HepG2 (cell line): ENCODE results near the gene NAE1. TPM values are rescaled to one million over a fixed set of nuclear protein-coding genes. Genes with fewer than 3 reads are reported as not detected.
A peak's percentile ranks its signal among the peaks of the same experiment; 100 is the strongest.

Experiments
- CBX5 ChIP-seq: sonication (generic); formaldehyde crosslinking; IDR thresholded peaks from 2 replicates; pipeline ENCODE4 v1.4.0; 2020; ENCODE audit warnings: missing genetic modification reagents, borderline replicate concordance
- CC2D1A ChIP-seq: sonication (generic); formaldehyde crosslinking; IDR thresholded peaks from 2 replicates; pipeline ENCODE4 v1.8.1; 2023; ENCODE audit warnings: mild to moderate bottlenecking, missing genetic modification reagents
- HDAC2 ChIP-seq: sonication (generic); formaldehyde crosslinking; IDR thresholded peaks from 2 replicates; pipeline ENCODE4 v1.4.0; 2020; ENCODE audit warnings: missing genetic modification reagents
- HOXD1 ChIP-seq: sonication (generic); formaldehyde crosslinking; IDR thresholded peaks from 2 replicates; pipeline ENCODE4 v1.5.0; 2020; ENCODE audit warnings: missing genetic modification reagents
- KDM2A ChIP-seq: sonication (generic); formaldehyde crosslinking; IDR thresholded peaks from 2 replicates; pipeline ENCODE4 v1.4.0; 2020; ENCODE audit warnings: low read depth, missing genetic modification reagents, borderline replicate concordance
- RELA ChIP-seq: sonication (generic); formaldehyde crosslinking; IDR thresholded peaks from 2 replicates; pipeline ENCODE4 v1.4.0; 2020; ENCODE audit warnings: missing genetic modification reagents
- YY1 ChIP-seq: IDR thresholded peaks from 2 replicates; pipeline ENCODE4 v1.6.1; 2011; ENCODE audit warnings: low read length, low read depth, moderate library complexity, mild to moderate bottlenecking; ENCODE audit not compliant: insufficient read depth, insufficient replicate concordance
- ZBTB38 ChIP-seq: sonication (generic); formaldehyde crosslinking; IDR thresholded peaks from 2 replicates; pipeline ENCODE4 v1.5.1; 2020; ENCODE audit warnings: mild to moderate bottlenecking, missing genetic modification reagents
- ZNF136 ChIP-seq: sonication (generic); formaldehyde crosslinking; IDR thresholded peaks from 2 replicates; pipeline ENCODE4 v1.8.1; 2022; ENCODE audit warnings: low read depth, mild to moderate bottlenecking, moderate library complexity, missing genetic modification reagents
- ZNF230 ChIP-seq: sonication (generic); formaldehyde crosslinking; IDR thresholded peaks from 2 replicates; pipeline ENCODE4 v1.4.0; 2020; ENCODE audit warnings: mild to moderate bottlenecking, missing genetic modification reagents
- ZNF891 ChIP-seq: sonication (generic); formaldehyde crosslinking; IDR thresholded peaks from 2 replicates; pipeline ENCODE4 v1.5.0; 2020; ENCODE audit warnings: mild to moderate bottlenecking, missing genetic modification reagents
- ZSCAN25 ChIP-seq: sonication (generic); formaldehyde crosslinking; IDR thresholded peaks from 2 replicates; pipeline ENCODE4 v1.8.0; 2022; ENCODE audit warnings: mild to moderate bottlenecking, missing genetic modification reagents
- polyA plus RNA-seq, 8 experiments: library from polyadenylated mRNA; depleted of rRNA in 3 of 8; stranded (reverse) in 7 of 8; unstranded in 1 of 8; fragments of >200 nt; fragmentation: Illumina TruSeq in 4 of 8; extraction: Trizol in 4 of 8; gene quantifications; 2 replicates each; pipeline versions ENCODE4 v1.2.1 to v1.2.3, GENCODE V29; 2011 to 2016; ENCODE audit warnings: low read depth in 4 of 8, missing spikeins in 1 of 8, mixed read lengths in 1 of 8; ENCODE audit not compliant: insufficient read depth in 1 of 8
- total RNA-seq, 5 experiments: library from RNA; depleted of rRNA; stranded (reverse); fragments of >200 nt; fragmentation: Illumina TruSeq; extraction: Trizol; gene quantifications; 2 replicates each; pipeline ENCODE4 v1.2.3, GENCODE V29; 2016; ENCODE audit warnings: low read depth in 1 of 5
- TF ChIP-seq, protein P1 (sequence below): sonication (generic); formaldehyde crosslinking; IDR thresholded peaks from 2 replicates; pipeline ENCODE4 v1.4.0; 2020; ENCODE audit warnings: mild to moderate bottlenecking, missing genetic modification reagents, borderline replicate concordance
- TF ChIP-seq, protein P2 (sequence below), 2 experiments: IDR thresholded peaks; 2 replicates each; pipeline ENCODE4 v1.6.1; 2011 to 2012; ENCODE audit warnings: low read length in 2 of 2, borderline replicate concordance in 1 of 2, low read depth in 1 of 2, mild to moderate bottlenecking in 1 of 2, moderate library complexity in 1 of 2
- TF ChIP-seq, protein P3 (sequence below): sonication (generic); formaldehyde crosslinking; IDR thresholded peaks from 2 replicates; pipeline ENCODE4 v1.4.0; 2020; ENCODE audit warnings: mild to moderate bottlenecking, missing genetic modification reagents, borderline replicate concordance
- TF ChIP-seq, protein P4 (sequence below): sonication (generic); formaldehyde crosslinking; IDR thresholded peaks from 2 replicates; pipeline ENCODE4 v1.5.0; 2020; ENCODE audit warnings: mild to moderate bottlenecking, missing genetic modification reagents, borderline replicate concordance

Gene NAE1
- total and polyA plus RNA-seq, 2 of the 13 experiments (the other 11 are each of a cell fraction or from before 2014, with no cell fraction given), result 95.7 to 206 TPM

DNA sequence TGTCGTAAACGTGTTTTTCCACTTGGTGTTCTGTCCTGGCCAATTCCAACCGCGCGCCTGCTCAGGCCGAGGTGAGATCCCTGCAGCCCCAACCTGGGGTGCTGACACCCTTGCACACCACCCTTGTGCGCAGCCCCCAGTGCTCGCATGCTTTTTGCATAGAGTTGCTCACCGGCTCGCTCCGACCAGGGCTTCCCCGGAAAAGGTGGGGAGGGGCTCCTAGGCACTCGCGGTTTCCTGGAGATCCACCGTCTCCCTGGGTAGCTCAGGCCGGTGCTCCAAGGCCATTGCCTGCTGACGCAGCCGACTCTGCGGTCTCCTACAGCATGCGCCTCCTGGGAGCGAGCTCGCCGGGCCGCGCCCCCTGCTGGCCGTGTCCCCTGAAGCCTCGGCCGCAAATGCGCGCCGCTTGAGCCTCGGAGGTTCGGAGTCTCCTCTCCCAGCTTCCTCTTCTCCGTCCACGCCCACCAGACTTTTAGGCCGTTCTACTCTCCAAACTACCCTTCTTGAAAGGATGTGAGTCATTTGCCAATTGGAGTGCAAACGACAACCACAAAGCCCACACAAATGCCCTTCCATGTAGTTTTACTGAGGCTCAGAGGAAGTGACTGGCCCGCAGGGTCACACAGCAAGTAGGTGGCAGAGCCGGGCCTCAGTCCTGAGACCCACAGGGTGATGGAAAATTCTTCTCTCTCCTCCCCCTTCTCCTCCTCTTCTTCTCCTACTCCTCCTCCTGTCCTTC, 42.3 kb upstream of the NAE1 start (continued):
- TF ChIP-seq CBX5 (CRISPR knock-in tag), result peak; percentile 76; the same call in 1 of the 2 replicates
- TF ChIP-seq, protein P1, sequence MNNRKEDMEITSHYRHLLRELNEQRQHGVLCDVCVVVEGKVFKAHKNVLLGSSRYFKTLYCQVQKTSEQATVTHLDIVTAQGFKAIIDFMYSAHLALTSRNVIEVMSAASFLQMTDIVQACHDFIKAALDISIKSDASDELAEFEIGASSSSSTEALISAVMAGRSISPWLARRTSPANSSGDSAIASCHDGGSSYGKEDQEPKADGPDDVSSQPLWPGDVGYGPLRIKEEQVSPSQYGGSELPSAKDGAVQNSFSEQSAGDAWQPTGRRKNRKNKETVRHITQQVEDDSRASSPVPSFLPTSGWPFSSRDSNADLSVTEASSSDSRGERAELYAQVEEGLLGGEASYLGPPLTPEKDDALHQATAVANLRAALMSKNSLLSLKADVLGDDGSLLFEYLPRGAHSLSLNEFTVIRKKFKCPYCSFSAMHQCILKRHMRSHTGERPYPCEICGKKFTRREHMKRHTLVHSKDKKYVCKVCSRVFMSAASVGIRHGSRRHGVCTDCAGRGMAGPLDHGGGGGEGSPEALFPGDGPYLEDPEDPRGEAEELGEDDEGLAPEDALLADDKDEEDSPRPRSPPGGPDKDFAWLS, result no peak
- TF ChIP-seq ZBTB38 (CRISPR knock-in tag), result peak; percentile 79
- TF ChIP-seq HDAC2 (CRISPR knock-in tag), result peak; percentile 80
- peak; percentile 91 for TF ChIP-seq ZNF230
- TF ChIP-seq RELA (CRISPR knock-in tag), result no peak
- TF ChIP-seq YY1, result peak; percentile 77
- TF ChIP-seq, protein P2, sequence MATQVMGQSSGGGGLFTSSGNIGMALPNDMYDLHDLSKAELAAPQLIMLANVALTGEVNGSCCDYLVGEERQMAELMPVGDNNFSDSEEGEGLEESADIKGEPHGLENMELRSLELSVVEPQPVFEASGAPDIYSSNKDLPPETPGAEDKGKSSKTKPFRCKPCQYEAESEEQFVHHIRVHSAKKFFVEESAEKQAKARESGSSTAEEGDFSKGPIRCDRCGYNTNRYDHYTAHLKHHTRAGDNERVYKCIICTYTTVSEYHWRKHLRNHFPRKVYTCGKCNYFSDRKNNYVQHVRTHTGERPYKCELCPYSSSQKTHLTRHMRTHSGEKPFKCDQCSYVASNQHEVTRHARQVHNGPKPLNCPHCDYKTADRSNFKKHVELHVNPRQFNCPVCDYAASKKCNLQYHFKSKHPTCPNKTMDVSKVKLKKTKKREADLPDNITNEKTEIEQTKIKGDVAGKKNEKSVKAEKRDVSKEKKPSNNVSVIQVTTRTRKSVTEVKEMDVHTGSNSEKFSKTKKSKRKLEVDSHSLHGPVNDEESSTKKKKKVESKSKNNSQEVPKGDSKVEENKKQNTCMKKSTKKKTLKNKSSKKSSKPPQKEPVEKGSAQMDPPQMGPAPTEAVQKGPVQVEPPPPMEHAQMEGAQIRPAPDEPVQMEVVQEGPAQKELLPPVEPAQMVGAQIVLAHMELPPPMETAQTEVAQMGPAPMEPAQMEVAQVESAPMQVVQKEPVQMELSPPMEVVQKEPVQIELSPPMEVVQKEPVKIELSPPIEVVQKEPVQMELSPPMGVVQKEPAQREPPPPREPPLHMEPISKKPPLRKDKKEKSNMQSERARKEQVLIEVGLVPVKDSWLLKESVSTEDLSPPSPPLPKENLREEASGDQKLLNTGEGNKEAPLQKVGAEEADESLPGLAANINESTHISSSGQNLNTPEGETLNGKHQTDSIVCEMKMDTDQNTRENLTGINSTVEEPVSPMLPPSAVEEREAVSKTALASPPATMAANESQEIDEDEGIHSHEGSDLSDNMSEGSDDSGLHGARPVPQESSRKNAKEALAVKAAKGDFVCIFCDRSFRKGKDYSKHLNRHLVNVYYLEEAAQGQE (IDR thresholded peaks at IDR 0.05; ENCODE audit: borderline replicate concordance in 1 of 2, low read depth in 1 of 2, low read length in 2 of 2), result no peak
- TF ChIP-seq, protein P3, sequence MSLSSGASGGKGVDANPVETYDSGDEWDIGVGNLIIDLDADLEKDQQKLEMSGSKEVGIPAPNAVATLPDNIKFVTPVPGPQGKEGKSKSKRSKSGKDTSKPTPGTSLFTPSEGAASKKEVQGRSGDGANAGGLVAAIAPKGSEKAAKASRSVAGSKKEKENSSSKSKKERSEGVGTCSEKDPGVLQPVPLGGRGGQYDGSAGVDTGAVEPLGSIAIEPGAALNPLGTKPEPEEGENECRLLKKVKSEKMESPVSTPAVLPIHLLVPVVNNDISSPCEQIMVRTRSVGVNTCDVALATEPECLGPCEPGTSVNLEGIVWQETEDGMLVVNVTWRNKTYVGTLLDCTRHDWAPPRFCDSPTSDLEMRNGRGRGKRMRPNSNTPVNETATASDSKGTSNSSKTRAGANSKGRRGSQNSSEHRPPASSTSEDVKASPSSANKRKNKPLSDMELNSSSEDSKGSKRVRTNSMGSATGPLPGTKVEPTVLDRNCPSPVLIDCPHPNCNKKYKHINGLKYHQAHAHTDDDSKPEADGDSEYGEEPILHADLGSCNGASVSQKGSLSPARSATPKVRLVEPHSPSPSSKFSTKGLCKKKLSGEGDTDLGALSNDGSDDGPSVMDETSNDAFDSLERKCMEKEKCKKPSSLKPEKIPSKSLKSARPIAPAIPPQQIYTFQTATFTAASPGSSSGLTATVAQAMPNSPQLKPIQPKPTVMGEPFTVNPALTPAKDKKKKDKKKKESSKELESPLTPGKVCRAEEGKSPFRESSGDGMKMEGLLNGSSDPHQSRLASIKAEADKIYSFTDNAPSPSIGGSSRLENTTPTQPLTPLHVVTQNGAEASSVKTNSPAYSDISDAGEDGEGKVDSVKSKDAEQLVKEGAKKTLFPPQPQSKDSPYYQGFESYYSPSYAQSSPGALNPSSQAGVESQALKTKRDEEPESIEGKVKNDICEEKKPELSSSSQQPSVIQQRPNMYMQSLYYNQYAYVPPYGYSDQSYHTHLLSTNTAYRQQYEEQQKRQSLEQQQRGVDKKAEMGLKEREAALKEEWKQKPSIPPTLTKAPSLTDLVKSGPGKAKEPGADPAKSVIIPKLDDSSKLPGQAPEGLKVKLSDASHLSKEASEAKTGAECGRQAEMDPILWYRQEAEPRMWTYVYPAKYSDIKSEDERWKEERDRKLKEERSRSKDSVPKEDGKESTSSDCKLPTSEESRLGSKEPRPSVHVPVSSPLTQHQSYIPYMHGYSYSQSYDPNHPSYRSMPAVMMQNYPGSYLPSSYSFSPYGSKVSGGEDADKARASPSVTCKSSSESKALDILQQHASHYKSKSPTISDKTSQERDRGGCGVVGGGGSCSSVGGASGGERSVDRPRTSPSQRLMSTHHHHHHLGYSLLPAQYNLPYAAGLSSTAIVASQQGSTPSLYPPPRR (CRISPR knock-in tag), result no peak; the same call in 1 of the 2 replicates
- TF ChIP-seq ZSCAN25 (CRISPR knock-in tag), result peak; percentile 49; the same call in 1 of the 2 replicates
- TF ChIP-seq, protein P4, sequence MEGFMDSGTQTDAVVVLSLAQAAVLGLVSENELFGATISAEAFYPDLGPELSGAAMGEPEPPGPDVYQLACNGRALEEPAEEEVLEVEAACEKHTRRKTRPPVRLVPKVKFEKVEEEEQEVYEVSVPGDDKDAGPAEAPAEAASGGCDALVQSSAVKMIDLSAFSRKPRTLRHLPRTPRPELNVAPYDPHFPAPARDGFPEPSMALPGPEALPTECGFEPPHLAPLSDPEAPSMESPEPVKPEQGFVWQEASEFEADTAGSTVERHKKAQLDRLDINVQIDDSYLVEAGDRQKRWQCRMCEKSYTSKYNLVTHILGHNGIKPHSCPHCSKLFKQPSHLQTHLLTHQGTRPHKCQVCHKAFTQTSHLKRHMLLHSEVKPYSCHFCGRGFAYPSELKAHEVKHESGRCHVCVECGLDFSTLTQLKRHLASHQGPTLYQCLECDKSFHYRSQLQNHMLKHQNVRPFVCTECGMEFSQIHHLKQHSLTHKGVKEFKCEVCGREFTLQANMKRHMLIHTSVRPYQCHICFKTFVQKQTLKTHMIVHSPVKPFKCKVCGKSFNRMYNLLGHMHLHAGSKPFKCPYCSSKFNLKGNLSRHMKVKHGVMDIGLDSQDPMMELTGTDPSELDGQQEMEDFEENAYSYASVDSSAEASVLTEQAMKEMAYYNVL, result peak; percentile 53; the same call in 1 of the 2 replicates
- no peak for TF ChIP-seq CC2D1A (CRISPR knock-in tag)
- TF ChIP-seq HOXD1 (CRISPR knock-in tag), result no peak
- peak; percentile 94 for TF ChIP-seq ZNF891
- no peak for TF ChIP-seq ZNF136 (CRISPR knock-in tag)
- TF ChIP-seq KDM2A (CRISPR knock-in tag), result peak; percentile 97
